Measurements from ENCODE around the gene RAB35. TPM values are rescaled to one million over a fixed set of nuclear protein-coding genes. Genes with fewer than 3 reads are reported as not detected.
A peak's percentile ranks its signal among the peaks of the same experiment; 100 is the strongest.

Gene RAB35
- total RNA-seq, 4 donors from 2014 or later = 31.5 to 39.5 (median 33.8) TPM

DNA sequence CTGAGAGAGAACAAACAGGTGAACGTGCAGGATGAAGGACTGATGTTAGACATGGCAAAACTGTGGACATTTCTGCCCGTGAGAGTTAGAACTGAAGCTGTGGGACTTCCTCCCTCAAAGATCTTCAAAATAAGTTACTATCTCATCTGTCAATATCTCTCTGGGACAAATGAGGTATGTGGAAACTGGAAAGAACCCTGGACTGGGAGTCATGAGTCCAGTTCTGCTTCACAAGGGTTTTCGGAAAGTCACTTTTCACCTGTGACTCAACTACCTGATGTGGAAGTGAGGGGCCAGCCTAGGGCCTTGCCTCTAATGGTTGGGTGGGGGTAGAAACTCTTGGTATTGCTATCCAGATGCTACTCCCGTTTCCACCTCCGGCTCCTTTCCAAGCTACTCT lies 47.3 kb downstream of the RAB35 start:
- no peak overlapping the region for H3K4me3 ChIP-seq (ENCODE audit: low read depth, poor library complexity, severe bottlenecking)
- DNase-seq (ENCODE audit: low spot score in 2 of 2) = no peak
- intact Hi-C loops (cut with DNase I; ENCODE audit: low total_unique reads) = no loop called here
- WGBS, 2 donors = 84 to 85% methylated on average over 5 of the region's 5 CpGs
- TF ChIP-seq CTCF (IDR thresholded peaks at IDR 0.05) (no peak), POLR2A (IDR thresholded peaks at IDR 0.05) (no peak)

DNA sequence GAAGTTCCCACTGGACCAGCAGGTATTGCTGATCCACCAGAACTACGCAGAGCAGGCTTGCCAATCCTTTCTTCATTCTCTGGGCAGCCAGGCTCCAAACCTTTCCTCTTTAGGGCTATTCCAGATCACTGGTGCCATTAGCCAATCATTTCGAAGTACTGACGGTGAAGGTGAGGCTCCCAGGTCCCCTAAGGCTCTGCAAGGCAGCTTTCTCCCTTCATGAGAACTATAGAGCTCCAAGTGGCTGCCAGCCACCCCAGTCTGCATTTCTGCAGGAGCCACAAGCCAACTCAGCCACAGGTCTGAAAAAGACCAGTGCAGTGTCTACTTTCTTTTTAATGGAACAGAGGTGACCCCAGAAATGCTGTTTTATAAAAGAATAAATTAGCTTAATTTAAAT lies 48.7 kb downstream of the RAB35 start:
- H3K4me3 ChIP-seq (ENCODE audit: low read depth, poor library complexity, severe bottlenecking) = no peak overlapping the region
- TF ChIP-seq CTCF (IDR thresholded peaks at IDR 0.05) = no peak
- peak in 1 of 2 donors; percentile 52 for DNase-seq (ENCODE audit: low spot score in 2 of 2)
- intact Hi-C loops (cut with DNase I; ENCODE audit: low total_unique reads) = no loop called here
- WGBS, 2 donors = 50 to 55% methylated on average over 3 of the region's 3 CpGs

- TF ChIP-seq POLR2A (IDR thresholded peaks at IDR 0.05) (no peak), CTCF (IDR thresholded peaks at IDR 0.05) (no peak)
- 78 to 89% methylated on average over 3 of the region's 3 CpGs for WGBS, 2 donors
Observed at GRCh38 chr12:120067084-120067869, 49.3 kb downstream of the RAB35 start.

DNA sequence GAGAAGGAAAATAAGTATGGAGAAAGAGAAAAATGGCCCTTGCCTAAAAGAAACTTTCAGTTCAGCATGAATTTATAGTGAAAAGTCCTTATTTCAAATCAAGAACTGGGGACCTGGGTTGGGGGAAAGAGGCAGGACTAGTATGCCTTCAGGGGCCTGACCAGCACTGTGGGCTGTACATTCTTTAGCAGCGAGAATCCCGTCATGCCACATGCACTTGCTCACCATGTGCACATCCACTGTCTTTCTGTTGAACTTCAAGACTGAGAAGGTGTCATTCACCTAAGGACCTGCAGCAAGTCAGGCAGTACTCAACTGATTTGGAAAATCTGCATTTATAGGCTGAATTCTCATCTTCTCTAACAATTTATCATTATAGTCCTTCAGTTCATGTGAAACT lies 50.2 kb downstream of the RAB35 start:
- intact Hi-C loops (cut with DNase I; ENCODE audit: low total_unique reads) = no loop called here
- peak in 1 of 2 donors; percentile 46 for DNase-seq (ENCODE audit: low spot score in 2 of 2)
- WGBS, 2 donors = 86 to 92% methylated on average over 2 of the region's 2 CpGs
- H3K4me3 ChIP-seq (ENCODE audit: low read depth, poor library complexity, severe bottlenecking) = no peak overlapping the region
- TF ChIP-seq CTCF (IDR thresholded peaks at IDR 0.05) (no peak), POLR2A (IDR thresholded peaks at IDR 0.05) (no peak)

More at GRCh38 chr12:120067084-120067869, 49.3 kb downstream of the RAB35 start:
- peak in 1 of 2 donors; percentile 43 for DNase-seq (ENCODE audit: low spot score in 2 of 2)
- intact Hi-C loops (cut with DNase I; ENCODE audit: low total_unique reads) = no loop called here
- no peak overlapping the region for H3K4me3 ChIP-seq (ENCODE audit: low read depth, poor library complexity, severe bottlenecking)

GRCh38 chr12:120065472-120065871 lies 51.1 kb downstream of the RAB35 start:
- intact Hi-C loops (cut with DNase I; ENCODE audit: low total_unique reads) = no loop called here
- TF ChIP-seq CTCF (IDR thresholded peaks at IDR 0.05) = no peak
- TF ChIP-seq POLR2A (IDR thresholded peaks at IDR 0.05) = no peak
- peak in 1 of 2 donors; percentile 42 for DNase-seq (ENCODE audit: low spot score in 2 of 2)
- 92 to 100% methylated on average over 1 of the region's 1 CpG for WGBS, 2 donors
- H3K4me3 ChIP-seq (ENCODE audit: low read depth, poor library complexity, severe bottlenecking) = no peak overlapping the region

Data from lower leg skin (tissue), 4 donors.